Subcutaneous adipose tissue (tissue), 4 donors: ENCODE results near the gene PHKG1. TPM values are rescaled to one million over a fixed set of nuclear protein-coding genes. Genes with fewer than 3 reads are reported as not detected.

Source experiments
- total RNA-seq, 4 donors: library from RNA; depleted of rRNA; stranded (reverse); fragments of >200 nt; gene quantifications; one replicate each; pipeline ENCODE4 v1.1.0, GENCODE V29; 2016
- TF ChIP-seq, protein P1 (sequence below): fragments of 450-650 bp; IDR thresholded peaks from one replicate; pipeline ENCODE4 v1.5.1; 2016; ENCODE audit warnings: low read depth, mild to moderate bottlenecking, control low read depth, antibody characterized with exemption, moderate library complexity

Gene PHKG1
- total RNA-seq, 4 donors from 2014 or later = 1.1 to 4.2 (median 3.9) TPM; not detected in 1

DNA sequence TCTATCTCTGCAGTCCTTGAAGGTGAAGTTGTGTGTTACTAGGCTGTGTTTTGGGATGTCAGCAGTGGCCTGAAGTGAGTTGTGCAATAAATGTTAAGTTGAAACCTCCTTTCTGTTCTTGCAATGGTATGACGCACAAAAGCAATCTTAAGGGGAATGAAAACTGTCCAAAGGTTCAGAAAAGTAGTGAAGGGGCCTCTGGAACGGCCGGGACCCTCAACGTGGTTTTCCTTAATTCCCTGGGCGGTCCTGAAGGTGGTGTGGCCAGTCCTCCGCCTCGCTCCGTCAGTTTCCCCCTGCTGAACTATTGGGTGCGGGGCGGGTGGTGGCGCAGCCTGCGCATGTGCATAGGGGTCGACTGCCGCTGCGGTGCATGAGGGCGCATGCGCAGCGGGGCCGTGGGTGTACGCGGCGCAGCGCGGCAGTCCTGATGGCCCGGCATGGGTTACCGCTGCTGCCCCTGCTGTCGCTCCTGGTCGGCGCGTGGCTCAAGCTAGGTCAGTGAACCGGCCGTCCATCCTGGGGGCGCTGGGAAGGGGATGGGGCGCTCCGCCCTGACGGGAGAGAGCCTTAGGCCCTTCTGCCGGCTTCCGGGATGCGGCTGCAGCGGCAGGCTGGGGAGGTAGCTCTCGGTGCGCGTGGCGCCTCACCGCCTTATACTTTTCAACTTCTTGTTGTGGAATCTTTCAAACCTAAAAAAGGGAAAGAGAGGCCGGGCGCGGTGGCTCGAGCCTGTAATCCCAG, 28.7 kb downstream of the PHKG1 start, which contains the start of gene SUMF2:
Gene SUMF2 (plus strand): TSS at position 405 of the 744 bp plus-strand sequence. CDS start 26 bp downstream, at position 431.
- TF ChIP-seq, protein P1, sequence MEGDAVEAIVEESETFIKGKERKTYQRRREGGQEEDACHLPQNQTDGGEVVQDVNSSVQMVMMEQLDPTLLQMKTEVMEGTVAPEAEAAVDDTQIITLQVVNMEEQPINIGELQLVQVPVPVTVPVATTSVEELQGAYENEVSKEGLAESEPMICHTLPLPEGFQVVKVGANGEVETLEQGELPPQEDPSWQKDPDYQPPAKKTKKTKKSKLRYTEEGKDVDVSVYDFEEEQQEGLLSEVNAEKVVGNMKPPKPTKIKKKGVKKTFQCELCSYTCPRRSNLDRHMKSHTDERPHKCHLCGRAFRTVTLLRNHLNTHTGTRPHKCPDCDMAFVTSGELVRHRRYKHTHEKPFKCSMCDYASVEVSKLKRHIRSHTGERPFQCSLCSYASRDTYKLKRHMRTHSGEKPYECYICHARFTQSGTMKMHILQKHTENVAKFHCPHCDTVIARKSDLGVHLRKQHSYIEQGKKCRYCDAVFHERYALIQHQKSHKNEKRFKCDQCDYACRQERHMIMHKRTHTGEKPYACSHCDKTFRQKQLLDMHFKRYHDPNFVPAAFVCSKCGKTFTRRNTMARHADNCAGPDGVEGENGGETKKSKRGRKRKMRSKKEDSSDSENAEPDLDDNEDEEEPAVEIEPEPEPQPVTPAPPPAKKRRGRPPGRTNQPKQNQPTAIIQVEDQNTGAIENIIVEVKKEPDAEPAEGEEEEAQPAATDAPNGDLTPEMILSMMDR = no peak

DNA sequence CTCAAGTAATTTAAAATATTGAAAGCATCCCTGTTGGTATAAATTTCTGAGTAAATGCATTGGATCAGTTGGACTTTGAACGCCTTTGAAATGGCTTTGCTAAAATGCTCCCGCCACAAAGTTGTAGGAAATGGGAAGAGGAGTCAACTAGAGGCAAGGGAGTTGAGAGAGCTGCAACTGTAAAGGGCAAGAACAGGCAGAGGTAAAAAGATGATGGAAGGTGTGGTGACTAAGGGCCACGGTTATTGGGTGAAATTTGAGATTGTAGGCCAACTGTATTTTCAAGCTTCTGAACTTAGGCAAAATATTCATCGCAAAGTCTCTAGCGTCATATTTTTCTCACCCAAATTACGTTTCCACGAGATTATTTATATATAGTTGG, 29.3 kb downstream of the PHKG1 start:
- TF ChIP-seq, protein P1 = no peak

DNA sequence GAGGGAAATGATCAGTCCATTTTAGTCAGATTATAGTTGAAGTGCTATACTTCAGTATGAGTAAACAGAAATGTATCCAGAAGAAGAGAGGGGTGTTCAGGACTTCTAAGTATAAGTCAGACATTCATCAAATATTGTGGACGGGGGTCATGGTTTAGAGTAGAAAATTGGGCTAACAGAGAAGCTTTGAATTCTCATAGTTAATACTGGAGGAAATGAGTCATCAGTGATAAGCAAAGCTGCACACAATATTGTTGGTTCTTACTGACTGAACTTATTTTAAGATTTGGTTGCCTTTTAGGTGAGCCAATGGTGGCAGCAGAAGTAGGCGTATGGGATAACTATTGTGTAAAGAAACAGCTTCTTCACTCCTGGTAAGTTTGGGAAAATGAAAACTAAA, 30.4 kb downstream of the PHKG1 start:
- TF ChIP-seq, protein P1 = no peak

DNA sequence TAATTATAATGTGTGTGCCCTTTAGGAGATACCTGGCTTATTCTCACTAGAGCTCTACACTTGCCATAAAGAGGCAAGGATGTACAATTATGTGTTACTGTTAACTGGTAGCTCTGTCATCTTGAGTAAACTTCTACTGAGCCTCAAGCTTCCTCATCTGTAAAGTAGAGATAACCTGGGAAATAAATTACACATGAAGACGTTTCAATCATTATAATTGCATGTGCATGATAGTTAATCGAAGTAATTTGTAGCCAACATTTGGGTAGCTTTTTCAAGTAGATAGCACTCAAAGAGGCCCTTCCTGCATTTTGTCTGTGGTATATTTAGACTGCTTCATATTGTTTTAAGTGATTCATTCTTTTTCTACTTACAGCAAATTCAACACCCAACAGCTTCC, 38.8 kb downstream of the PHKG1 start:
- TF ChIP-seq, protein P1 = no peak

DNA sequence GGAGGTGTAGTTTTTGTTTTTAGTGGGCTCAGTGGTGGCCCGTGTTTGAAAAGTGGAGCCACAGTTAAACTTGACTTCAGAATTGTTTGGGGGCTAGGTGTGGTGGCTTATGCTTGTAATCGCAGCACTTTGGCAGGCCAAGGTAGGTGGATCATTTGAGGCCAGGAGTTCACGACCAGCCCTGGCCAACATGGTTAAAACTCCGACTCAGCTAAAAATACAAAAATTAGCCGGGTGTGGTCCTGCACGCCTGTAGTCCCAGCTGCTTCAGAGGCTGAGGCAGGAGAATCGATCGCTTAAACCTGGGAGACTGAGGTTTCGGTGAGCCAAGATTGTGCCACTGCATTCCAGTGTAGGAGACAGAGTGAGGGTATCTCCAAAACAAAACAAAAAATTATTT, 39.4 kb downstream of the PHKG1 start:
- TF ChIP-seq, protein P1 = no peak

DNA sequence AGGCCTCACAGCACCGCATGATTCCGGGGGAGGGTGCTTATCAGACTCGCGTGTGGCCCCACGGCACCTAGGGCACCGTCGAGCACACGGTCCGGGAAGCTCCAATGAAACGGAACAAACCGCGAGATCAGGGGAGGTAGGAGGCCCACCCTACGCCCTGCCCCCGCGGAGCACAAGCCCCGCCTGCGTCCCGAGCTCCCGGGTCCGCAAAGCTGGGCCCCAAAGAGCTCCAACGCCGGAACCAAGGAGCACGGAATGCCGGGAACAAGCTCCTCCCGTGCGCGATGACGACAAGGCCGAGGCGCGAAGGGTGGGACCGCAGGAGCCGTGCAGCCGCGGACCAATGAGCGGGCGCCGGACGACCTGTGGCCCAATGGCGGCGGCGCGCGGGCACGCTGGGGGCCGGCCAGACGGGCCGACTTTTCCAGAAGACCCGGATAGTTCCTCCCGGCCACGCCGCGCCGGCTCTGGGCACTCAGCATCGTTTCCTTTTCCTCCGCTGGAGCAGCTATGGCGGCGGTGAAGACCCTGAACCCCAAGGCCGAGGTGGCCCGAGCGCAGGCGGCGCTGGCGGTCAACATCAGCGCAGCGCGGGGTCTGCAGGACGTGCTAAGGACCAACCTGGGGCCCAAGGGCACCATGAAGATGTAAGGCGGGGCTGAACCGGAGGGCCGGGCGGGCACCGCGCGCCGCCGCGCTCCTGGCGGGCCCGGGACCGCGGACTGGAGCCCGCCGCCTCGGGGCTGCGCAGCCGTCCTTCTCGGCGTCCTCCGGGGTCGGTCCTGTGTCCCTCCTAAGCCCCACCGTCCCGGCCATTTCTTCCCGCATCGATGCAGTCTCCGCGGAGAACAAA, 41.2 kb downstream of the PHKG1 start, which contains the start of the genes CCT6A and PSPH:
Gene CCT6A (plus strand): TSS at position 427 of the 853 bp plus-strand sequence. CDS start 84 bp downstream, at position 511.
Gene PSPH (minus strand): TSS at position 106 of the 853 bp plus-strand sequence. CDS start 30,232 bp downstream, outside the sequence.
- TF ChIP-seq, protein P1 = no peak

DNA sequence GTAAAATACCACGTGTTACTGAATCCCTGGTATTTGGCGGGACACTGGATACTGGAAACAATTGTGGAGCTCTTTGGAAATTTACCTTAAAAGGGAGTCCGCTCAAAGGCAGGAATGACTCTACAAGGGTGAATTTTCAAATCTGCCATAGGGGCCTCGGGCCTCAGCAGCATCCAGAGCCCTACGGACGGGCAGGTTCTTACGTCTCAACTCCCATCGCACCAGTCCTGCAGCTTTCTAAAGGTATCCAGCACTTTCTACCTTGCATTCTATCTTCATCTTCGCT, 41.8 kb downstream of the PHKG1 start:
- TF ChIP-seq, protein P1 = no peak
